OCI-LY1 (cell line): Measurements from ENCODE around the gene DNAJC3.

Experiments
- EZH2 ChIP-seq: fragments of 200-600 bp; sonication (generic), shearing (Covaris generic); IDR thresholded peaks from 2 replicates; pipeline ENCODE4 v1.8.0; 2017; ENCODE audit warnings: borderline replicate concordance, mixed run types, mild to moderate bottlenecking, antibody characterized with exemption, low read length, moderate library complexity, mixed read lengths
- TF ChIP-seq, protein P1 (sequence below): fragments of 200-600 bp; sonication (generic), shearing (Covaris generic); IDR thresholded peaks from 2 replicates; pipeline ENCODE4 v1.5.1; 2017; ENCODE audit warnings: mild to moderate bottlenecking, antibody characterized with exemption, low read length, moderate library complexity, mixed read lengths

DNA sequence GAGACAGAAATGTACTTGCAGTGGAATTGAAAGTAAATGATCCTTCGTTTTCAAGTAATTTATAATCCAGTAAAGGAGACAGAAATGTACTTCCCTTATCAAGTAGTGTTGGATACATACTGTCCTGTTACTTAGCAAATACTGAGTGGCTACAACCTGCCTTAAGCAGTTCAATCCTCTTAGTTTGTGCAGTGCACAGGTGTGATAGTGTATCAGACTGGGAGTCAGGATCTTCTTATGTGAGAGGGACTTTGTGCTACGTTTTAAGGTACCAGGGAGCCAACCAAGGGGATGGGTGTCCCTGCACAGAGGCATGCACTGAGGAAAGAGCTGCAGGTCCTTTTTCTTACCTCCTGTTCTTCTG is 111.1 kb downstream of the DNAJC3 start:
- no peak for TF ChIP-seq EZH2
- TF ChIP-seq, protein P1, sequence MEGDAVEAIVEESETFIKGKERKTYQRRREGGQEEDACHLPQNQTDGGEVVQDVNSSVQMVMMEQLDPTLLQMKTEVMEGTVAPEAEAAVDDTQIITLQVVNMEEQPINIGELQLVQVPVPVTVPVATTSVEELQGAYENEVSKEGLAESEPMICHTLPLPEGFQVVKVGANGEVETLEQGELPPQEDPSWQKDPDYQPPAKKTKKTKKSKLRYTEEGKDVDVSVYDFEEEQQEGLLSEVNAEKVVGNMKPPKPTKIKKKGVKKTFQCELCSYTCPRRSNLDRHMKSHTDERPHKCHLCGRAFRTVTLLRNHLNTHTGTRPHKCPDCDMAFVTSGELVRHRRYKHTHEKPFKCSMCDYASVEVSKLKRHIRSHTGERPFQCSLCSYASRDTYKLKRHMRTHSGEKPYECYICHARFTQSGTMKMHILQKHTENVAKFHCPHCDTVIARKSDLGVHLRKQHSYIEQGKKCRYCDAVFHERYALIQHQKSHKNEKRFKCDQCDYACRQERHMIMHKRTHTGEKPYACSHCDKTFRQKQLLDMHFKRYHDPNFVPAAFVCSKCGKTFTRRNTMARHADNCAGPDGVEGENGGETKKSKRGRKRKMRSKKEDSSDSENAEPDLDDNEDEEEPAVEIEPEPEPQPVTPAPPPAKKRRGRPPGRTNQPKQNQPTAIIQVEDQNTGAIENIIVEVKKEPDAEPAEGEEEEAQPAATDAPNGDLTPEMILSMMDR, result no peak
